ENCODE measurements around the gene CYB5A.

- TF ChIP-seq POLR2A (IDR thresholded peaks at IDR 0.05) (no peak), CTCF (IDR thresholded peaks at IDR 0.05 in 4 of 5, conservative IDR thresholded peaks at IDR 0.05 in 1 of 5) (no peak)
Measured at GRCh38 chr18:74271635-74272034, 20.1 kb downstream of the CYB5A start.

Measured in gastrocnemius medialis (tissue), 4 donors.